GM12878 (cell line): ENCODE measurements around the gene MT1X. TPM values are rescaled to one million over a fixed set of nuclear protein-coding genes. Genes with fewer than 3 reads are reported as not detected.

ENCODE experiments used
- ATAC-seq: fragments of 200-7000 bp; cut with Tn5 transposase; 3 replicates; pipeline ENCODE4 v1.9.1; 2020; ENCODE audit warnings: mild to moderate bottlenecking, moderate library complexity
- BruUV-seq: library from RNA; stranded (reverse); fragments of 400-500 nt; replicated peaks from 2 replicates; lab custom pipeline; 2021; lab: Mats Ljungman, UMichigan
- CTCF ChIA-PET: fragments of 300-600 bp; sonication (Branson Sonifier 250); formaldehyde crosslinking; extraction: SDS; loops from one replicate; lab custom pipeline; 2021; ENCODE audit warnings: inconsistent platforms; lab: Yijun Ruan, JAX
- POLR2A ChIA-PET: fragments of 350-600 bp; formaldehyde crosslinking; extraction: SDS; loops from one replicate; lab custom pipeline; 2021; ENCODE audit warnings: inconsistent platforms; lab: Charles Lee
- RAD21 ChIA-PET: fragments of 300-600 bp; sonication (Branson Sonifier 250); formaldehyde crosslinking; loops from one replicate; lab custom pipeline; 2023; ENCODE audit warnings: antibody characterized with exemption; ENCODE audit not compliant: unreplicated experiment; lab: Charles Lee
- SMC1A ChIA-PET: fragments of 300-600 bp; sonication (Branson Sonifier 250); formaldehyde crosslinking; loops from one replicate; lab custom pipeline; 2023; ENCODE audit not compliant: unreplicated experiment, uncharacterized antibody; lab: Charles Lee
- DNase-seq: peaks from one replicate; pipeline ENCODE4 v3.0.0-alpha.2; 2011; ENCODE audit warnings: low read depth, low spot score
- FAIRE-seq: peaks from 3 replicates; lab custom pipeline; 2011; peaks lifted over from hg19 to GRCh38; lab: Jason Lieb, UNC
- H2AFZ ChIP-seq: 2 replicates; pipeline ENCODE4 v1.6.0; 2011; ENCODE audit warnings: low read depth, low read length, control low read depth; ENCODE audit not compliant: control insufficient read depth
- H3K27ac ChIP-seq: 2 replicates; pipeline ENCODE4 v1.5.1; 2011; ENCODE audit warnings: control low read depth; ENCODE audit not compliant: control insufficient read depth, insufficient read depth
- H3K27me3 ChIP-seq, 2 experiments: replicated peaks in 1 of 2; 2 replicates each; pipeline versions ENCODE4 v1.6.0 to v1.6.1; 2011; ENCODE audit warnings: low read length in 1 of 2; ENCODE audit not compliant: control insufficient read depth in 2 of 2, insufficient read depth in 2 of 2
- H3K36me3 ChIP-seq, 2 experiments: 2 replicates each; pipeline ENCODE4 v1.5.1; 2011; ENCODE audit warnings: low read length in 1 of 2; ENCODE audit not compliant: control insufficient read depth in 2 of 2, insufficient read depth in 2 of 2
- H3K4me1 ChIP-seq: 2 replicates; pipeline ENCODE4 v1.6.1; 2011; ENCODE audit warnings: mild to moderate bottlenecking, low read length, moderate library complexity, mixed read lengths; ENCODE audit not compliant: control insufficient read depth, insufficient read depth
- H3K4me2 ChIP-seq: 2 replicates; pipeline ENCODE4 v1.6.0; 2011; ENCODE audit warnings: control low read depth; ENCODE audit not compliant: control insufficient read depth, insufficient read depth
- H3K4me3 ChIP-seq: fragments of 200-600 bp; sonication (generic); 2 replicates; pipeline ENCODE4 v1.5.1; 2016
- H3K79me2 ChIP-seq: 2 replicates; pipeline ENCODE4 v1.6.0; 2011; ENCODE audit warnings: low read length; ENCODE audit not compliant: control insufficient read depth, insufficient read depth
- H3K9ac ChIP-seq: 2 replicates; pipeline ENCODE4 v1.8.0; 2011; ENCODE audit warnings: low read length, control low read depth, mixed read lengths; ENCODE audit not compliant: control insufficient read depth, insufficient read depth
- H3K9me3 ChIP-seq: replicated peaks from 3 replicates; pipeline ENCODE4 v1.5.1; 2011; ENCODE audit warnings: mild to moderate bottlenecking, low read length; ENCODE audit not compliant: control insufficient read depth, insufficient read depth
- H4K20me1 ChIP-seq: 2 replicates; pipeline ENCODE4 v1.6.0; 2011; ENCODE audit not compliant: control insufficient read depth, insufficient read depth
- BHLHE40 ChIP-seq, 2 experiments: fragments of 450-650 bp in 1 of 2; IDR thresholded peaks; 2 replicates each; pipeline ENCODE4 v1.6.1; 2011 to 2017; ENCODE audit warnings: low read depth in 2 of 2, borderline replicate concordance in 1 of 2, improper control_type of control experiment in 1 of 2, low read length in 1 of 2, mild to moderate bottlenecking in 1 of 2
- CEBPB ChIP-seq, 2 experiments: fragments of 150-350 bp in 1 of 2; IDR thresholded peaks; 2 replicates each; pipeline ENCODE4 v1.6.1; 2012 to 2014; ENCODE audit warnings: low read depth in 2 of 2, low read length in 2 of 2, borderline replicate concordance in 1 of 2, inconsistent platforms in 1 of 2
- EED ChIP-seq: sonication (generic); IDR thresholded peaks from 2 replicates; pipeline ENCODE4 v1.6.1; 2016; ENCODE audit warnings: antibody characterized with exemption, low read depth
- HDAC2 ChIP-seq: fragments of 200-600 bp; sonication (generic); IDR thresholded peaks from 2 replicates; pipeline ENCODE4 v1.6.1; 2017
- NFIC ChIP-seq: IDR thresholded peaks from 2 replicates; pipeline ENCODE4 v1.6.1; 2012; ENCODE audit warnings: low read depth, mild to moderate bottlenecking, inconsistent platforms, low read length, moderate library complexity
- NR2C2 ChIP-seq: IDR thresholded peaks from 2 replicates; pipeline ENCODE4 v1.6.1; 2011; ENCODE audit warnings: borderline replicate concordance, low read depth; ENCODE audit not compliant: control insufficient read depth, insufficient read length
- SMAD5 ChIP-seq: IDR thresholded peaks from 2 replicates; pipeline ENCODE4 v1.6.1; 2016; ENCODE audit warnings: antibody characterized with exemption, low read depth
- TCF7 ChIP-seq: IDR thresholded peaks from 2 replicates; pipeline ENCODE4 v1.6.1; 2014; ENCODE audit warnings: antibody characterized with exemption, borderline replicate concordance
- ZNF384 ChIP-seq: IDR thresholded peaks from 2 replicates; pipeline ENCODE4 v1.6.1; 2012; ENCODE audit warnings: low read depth, mild to moderate bottlenecking, low read length, improper control_type of control experiment, borderline replicate concordance
- WGBS: methylation state at CpG from one replicate; pipeline ENCODE4 v1.1.6; 2016; ENCODE audit warnings: low lambda C conversion rate; ENCODE audit not compliant: insufficient replicate concordance, insufficient coverage; ENCODE audit errors: missing lambda C conversion rate; 5-methylcytosine and 5-hydroxymethylcytosine counted together
- in situ Hi-C: fragments of 300-500 bp; cut with MboI; formaldehyde crosslinking; loops from 9 replicates; pipeline ENCODE4 v1.14.3; 2018; ENCODE audit warnings: mixed read lengths
- intact Hi-C: fragments of 100-400 bp; cut with micrococcal nuclease; formaldehyde crosslinking; loops from one replicate; pipeline ENCODE4 v1.14.2; 2022; ENCODE audit not compliant: unreplicated experiment
- polyA plus RNA-seq, 11 experiments: library from polyadenylated mRNA; depleted of rRNA in 4 of 11; unstranded in 6 of 11; stranded (reverse) in 5 of 11; fragments of >200 nt; fragmentation: Nextera tagmentation in 4 of 11; fragmentation: Illumina TruSeq in 1 of 11; extraction: Ambion mirVana in 4 of 11; extraction: Trizol in 1 of 11; gene quantifications; 1 replicate in 1 of 11; 2 replicates in 10 of 11; pipeline versions ENCODE4 v1.2.1 to v1.2.3, GENCODE V29; 2011 to 2016; ENCODE audit warnings: inconsistent platforms in 2 of 11, missing spikeins in 2 of 11, low read depth in 1 of 11
- total RNA-seq, 4 experiments: library from RNA; depleted of rRNA in 3 of 4; stranded (reverse); fragments of >200 nt in 3 of 4; fragmentation: Illumina TruSeq in 1 of 4; extraction: Trizol in 1 of 4; gene quantifications; 2 replicates each; pipeline versions ENCODE4 v1.2.1 to v1.2.3, GENCODE V29; 2013 to 2021
- TF ChIP-seq, protein P1 (sequence below): fragments of 450-650 bp; IDR thresholded peaks from 2 replicates; pipeline ENCODE4 v1.6.1; 2014; ENCODE audit warnings: mild to moderate bottlenecking
- TF ChIP-seq, protein P2 (sequence below): fragments of 450-650 bp; IDR thresholded peaks from 2 replicates; pipeline ENCODE4 v1.6.1; 2017; ENCODE audit warnings: mild to moderate bottlenecking, moderate library complexity
- TF ChIP-seq, protein P3 (sequence below): fragments of 450-650 bp; IDR thresholded peaks from 2 replicates; pipeline ENCODE4 v1.6.1; 2016; ENCODE audit warnings: mild to moderate bottlenecking

MT1X gene
- total and polyA plus RNA-seq, 10 of the 15 experiments (the other 5 are each of a cell fraction or from before 2014, with no cell fraction given) = 5.8 to 65.6 (median 15.4) TPM

DNA sequence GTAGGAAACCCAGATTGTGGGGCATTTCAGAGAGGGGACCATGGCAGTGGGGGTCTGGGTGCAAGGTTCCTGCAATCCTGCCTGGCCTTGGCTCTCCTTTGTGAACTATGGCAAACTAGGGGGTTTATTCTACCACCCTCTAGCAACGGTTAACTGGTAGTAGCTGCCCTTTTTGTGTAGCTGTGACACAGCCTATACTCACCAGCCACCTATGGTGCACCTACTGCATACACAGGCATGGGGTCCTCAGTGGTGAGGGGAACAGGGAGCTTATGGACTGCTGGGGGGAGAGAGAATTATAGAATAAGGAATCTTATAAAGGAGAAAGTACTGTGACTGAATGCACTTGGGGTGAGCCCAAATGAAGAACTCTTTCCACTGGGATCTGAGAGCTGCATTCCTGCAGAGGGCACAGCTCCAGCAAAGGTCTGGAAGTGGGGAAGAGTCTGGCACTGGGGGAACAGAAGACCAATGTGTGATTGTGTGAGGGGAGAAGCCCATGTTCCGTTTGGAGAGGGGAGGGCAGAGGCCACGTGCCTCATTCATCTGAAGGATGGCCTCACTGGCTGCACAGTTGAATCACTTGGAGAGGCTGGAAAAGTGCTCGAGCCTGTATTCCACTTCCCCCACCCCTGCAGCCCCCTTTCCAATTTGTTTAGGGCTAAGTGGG, 2.1 kb downstream of the MT1X start:
- Histone ChIP-seq H3K4me1 (peaks cover 12% of the 10 kb centered on the region), H3K27ac (no peak overlapping the region), H3K36me3 (no peaks in the 10 kb centered on the region), H3K4me3 (no peak overlapping the region), H3K79me2 (no peaks in the 10 kb centered on the region), H3K9me3 (no peaks in the 10 kb centered on the region), H3K9ac (no peak overlapping the region), H4K20me1 (no peaks in the 10 kb centered on the region), H2AFZ (no peak overlapping the region), H3K27me3 (no peaks in the 10 kb centered on the region; a peak in 2 of 4 replicates), H3K4me2 (no peak overlapping the region)
- POLR2A ChIA-PET = no interaction called here
- DNase-seq = no peak
- in situ Hi-C loops (loop anchor here (25.0 kb wide), 1 partner anchor 747 kb away; no protein-coding TSS in a partner anchor), intact Hi-C loops (no loop called here)
- RAD21 ChIA-PET = interaction anchor here (1.2 to 1.7 kb wide), 2 partner anchors 16 to 18 kb away, joined by 3 to 6 read pairs; no protein-coding TSS in a partner anchor
- BruUV-seq = no TSS peak
- WGBS = 50% methylated on average over 4 of the region's 4 CpGs
- CTCF ChIA-PET = interaction anchor here (2.5 kb wide), 1 partner anchor 17 kb away, joined by 13 read pairs; no protein-coding TSS in a partner anchor
- SMC1A ChIA-PET = interaction anchor here (1.8 kb wide), 1 partner anchor 18 kb away, joined by 5 read pairs; no protein-coding TSS in a partner anchor
- ATAC-seq = no peak
- no peak for FAIRE-seq
- TF ChIP-seq SMAD5 (no peak), BHLHE40 (IDR thresholded peaks at IDR 0.05; ENCODE audit: borderline replicate concordance in 1 of 2, low read depth in 2 of 2, low read length in 1 of 2) (no peak), EED (no peak), TCF7 (no peak), CEBPB (IDR thresholded peaks at IDR 0.05; ENCODE audit: borderline replicate concordance in 1 of 2, low read depth in 2 of 2, low read length in 2 of 2) (no peak), HDAC2 (no peak), NR2C2 (no peak), ZNF384 (no peak), NFIC (no peak)
- TF ChIP-seq, protein P1, sequence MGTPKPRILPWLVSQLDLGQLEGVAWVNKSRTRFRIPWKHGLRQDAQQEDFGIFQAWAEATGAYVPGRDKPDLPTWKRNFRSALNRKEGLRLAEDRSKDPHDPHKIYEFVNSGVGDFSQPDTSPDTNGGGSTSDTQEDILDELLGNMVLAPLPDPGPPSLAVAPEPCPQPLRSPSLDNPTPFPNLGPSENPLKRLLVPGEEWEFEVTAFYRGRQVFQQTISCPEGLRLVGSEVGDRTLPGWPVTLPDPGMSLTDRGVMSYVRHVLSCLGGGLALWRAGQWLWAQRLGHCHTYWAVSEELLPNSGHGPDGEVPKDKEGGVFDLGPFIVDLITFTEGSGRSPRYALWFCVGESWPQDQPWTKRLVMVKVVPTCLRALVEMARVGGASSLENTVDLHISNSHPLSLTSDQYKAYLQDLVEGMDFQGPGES = no peak
- TF ChIP-seq, protein P2, sequence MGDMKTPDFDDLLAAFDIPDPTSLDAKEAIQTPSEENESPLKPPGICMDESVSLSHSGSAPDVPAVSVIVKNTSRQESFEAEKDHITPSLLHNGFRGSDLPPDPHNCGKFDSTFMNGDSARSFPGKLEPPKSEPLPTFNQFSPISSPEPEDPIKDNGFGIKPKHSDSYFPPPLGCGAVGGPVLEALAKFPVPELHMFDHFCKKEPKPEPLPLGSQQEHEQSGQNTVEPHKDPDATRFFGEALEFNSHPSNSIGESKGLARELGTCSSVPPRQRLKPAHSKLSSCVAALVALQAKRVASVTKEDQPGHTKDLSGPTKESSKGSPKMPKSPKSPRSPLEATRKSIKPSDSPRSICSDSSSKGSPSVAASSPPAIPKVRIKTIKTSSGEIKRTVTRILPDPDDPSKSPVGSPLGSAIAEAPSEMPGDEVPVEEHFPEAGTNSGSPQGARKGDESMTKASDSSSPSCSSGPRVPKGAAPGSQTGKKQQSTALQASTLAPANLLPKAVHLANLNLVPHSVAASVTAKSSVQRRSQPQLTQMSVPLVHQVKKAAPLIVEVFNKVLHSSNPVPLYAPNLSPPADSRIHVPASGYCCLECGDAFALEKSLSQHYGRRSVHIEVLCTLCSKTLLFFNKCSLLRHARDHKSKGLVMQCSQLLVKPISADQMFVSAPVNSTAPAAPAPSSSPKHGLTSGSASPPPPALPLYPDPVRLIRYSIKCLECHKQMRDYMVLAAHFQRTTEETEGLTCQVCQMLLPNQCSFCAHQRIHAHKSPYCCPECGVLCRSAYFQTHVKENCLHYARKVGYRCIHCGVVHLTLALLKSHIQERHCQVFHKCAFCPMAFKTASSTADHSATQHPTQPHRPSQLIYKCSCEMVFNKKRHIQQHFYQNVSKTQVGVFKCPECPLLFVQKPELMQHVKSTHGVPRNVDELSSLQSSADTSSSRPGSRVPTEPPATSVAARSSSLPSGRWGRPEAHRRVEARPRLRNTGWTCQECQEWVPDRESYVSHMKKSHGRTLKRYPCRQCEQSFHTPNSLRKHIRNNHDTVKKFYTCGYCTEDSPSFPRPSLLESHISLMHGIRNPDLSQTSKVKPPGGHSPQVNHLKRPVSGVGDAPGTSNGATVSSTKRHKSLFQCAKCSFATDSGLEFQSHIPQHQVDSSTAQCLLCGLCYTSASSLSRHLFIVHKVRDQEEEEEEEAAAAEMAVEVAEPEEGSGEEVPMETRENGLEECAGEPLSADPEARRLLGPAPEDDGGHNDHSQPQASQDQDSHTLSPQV = no peak
- TF ChIP-seq, protein P3, sequence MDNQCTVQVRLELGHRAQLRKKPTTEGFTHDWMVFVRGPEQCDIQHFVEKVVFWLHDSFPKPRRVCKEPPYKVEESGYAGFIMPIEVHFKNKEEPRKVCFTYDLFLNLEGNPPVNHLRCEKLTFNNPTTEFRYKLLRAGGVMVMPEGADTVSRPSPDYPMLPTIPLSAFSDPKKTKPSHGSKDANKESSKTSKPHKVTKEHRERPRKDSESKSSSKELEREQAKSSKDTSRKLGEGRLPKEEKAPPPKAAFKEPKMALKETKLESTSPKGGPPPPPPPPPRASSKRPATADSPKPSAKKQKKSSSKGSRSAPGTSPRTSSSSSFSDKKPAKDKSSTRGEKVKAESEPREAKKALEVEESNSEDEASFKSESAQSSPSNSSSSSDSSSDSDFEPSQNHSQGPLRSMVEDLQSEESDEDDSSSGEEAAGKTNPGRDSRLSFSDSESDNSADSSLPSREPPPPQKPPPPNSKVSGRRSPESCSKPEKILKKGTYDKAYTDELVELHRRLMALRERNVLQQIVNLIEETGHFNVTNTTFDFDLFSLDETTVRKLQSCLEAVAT = no peak
